Choroid plexus epithelial cell (primary cell): Measurements from ENCODE around the gene ODF2.

Experiments
- DNase-seq: peaks from one replicate; pipeline ENCODE4 v3.0.0-alpha.2; 2010; ENCODE audit warnings: low read depth
- H3K4me3 ChIP-seq: 2 replicates; pipeline ENCODE4 v1.5.1; 2011; ENCODE audit warnings: low read depth, mild to moderate bottlenecking, control low read depth, low read length, moderate library complexity
- TF ChIP-seq, protein P1 (sequence below): conservative IDR thresholded peaks from 2 replicates; pipeline ENCODE4 v1.5.1; 2011; ENCODE audit warnings: low read depth, mild to moderate bottlenecking, control low read depth, inconsistent platforms, low read length, moderate library complexity

Gene ODF2

DNA sequence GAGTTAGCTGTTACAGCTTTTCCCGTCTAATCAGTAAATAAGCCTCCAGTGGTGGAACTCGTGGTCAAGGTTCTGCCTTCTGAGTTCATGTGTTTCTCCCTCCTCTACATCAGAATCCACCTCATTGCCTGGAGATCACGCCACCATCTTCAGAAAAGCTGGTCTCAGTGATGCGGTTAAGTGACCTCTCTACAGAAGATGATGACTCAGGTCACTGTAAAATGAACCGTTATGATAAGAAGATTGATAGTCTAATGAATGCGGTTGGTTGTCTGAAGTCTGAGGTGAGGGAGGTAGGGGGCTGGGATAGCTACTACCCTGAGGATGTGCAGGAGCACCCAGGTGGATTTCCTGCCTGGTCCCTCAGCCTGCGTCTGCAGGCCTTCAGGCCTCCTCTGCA is 13.3 kb downstream of the ODF2 start:
- no peak for DNase-seq
- H3K4me3 ChIP-seq = no peak overlapping the region

GRCh38 chr9:128470560-128470959 is 14.8 kb downstream of the ODF2 start:
- H3K4me3 ChIP-seq = no peak overlapping the region
- TF ChIP-seq, protein P1, sequence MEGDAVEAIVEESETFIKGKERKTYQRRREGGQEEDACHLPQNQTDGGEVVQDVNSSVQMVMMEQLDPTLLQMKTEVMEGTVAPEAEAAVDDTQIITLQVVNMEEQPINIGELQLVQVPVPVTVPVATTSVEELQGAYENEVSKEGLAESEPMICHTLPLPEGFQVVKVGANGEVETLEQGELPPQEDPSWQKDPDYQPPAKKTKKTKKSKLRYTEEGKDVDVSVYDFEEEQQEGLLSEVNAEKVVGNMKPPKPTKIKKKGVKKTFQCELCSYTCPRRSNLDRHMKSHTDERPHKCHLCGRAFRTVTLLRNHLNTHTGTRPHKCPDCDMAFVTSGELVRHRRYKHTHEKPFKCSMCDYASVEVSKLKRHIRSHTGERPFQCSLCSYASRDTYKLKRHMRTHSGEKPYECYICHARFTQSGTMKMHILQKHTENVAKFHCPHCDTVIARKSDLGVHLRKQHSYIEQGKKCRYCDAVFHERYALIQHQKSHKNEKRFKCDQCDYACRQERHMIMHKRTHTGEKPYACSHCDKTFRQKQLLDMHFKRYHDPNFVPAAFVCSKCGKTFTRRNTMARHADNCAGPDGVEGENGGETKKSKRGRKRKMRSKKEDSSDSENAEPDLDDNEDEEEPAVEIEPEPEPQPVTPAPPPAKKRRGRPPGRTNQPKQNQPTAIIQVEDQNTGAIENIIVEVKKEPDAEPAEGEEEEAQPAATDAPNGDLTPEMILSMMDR = no peak
- peak; percentile 61 for DNase-seq

More for the DNA sequence above, 13.3 kb downstream of the ODF2 start:
- TF ChIP-seq, protein P1 = no peak

DNA sequence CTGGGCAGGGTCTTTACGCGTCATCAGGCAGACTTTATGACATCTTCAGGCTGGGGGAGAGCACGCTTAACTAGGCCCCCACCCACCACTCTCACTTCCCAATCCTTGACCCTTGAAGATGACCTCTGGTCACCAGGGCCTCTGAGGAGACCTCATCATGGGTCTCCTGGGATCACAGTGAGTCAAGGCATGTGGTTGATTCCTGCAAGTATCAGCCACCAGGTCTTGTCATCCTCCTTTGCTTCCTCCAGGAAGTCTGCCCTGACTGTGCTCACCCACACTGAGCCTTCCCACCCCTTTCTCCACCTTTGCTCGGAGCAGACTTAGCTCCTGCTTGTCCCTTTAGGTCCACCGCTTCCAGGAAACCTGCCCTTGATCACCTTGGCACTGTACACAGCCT is 17.3 kb downstream of the ODF2 start:
- TF ChIP-seq, protein P1 = no peak
- DNase-seq = no peak

DNA sequence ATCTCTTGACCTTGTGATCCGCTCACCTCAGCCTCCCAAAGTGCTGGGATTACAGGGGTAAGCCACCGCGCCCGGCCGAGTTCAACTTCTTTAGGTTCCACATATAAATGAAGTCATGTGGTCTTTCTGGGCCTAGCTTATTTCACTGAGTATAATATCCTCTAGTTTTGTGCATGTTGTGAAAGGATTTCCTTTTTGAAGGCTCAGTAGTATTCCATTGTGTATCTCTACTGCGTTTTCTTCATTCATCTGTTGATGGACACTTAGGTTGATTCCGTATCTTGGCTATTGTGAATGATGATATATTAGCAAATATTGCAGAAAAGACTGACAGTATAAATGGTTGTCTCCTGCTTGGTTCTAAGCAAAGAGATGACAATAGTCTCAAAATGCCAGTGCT is 20.1 kb downstream of the ODF2 start:
- TF ChIP-seq, protein P1 = no peak
- H3K4me3 ChIP-seq = no peak overlapping the region
- DNase-seq = no peak

More for the DNA sequence above, 17.3 kb downstream of the ODF2 start:
- H3K4me3 ChIP-seq = no peak overlapping the region

DNA sequence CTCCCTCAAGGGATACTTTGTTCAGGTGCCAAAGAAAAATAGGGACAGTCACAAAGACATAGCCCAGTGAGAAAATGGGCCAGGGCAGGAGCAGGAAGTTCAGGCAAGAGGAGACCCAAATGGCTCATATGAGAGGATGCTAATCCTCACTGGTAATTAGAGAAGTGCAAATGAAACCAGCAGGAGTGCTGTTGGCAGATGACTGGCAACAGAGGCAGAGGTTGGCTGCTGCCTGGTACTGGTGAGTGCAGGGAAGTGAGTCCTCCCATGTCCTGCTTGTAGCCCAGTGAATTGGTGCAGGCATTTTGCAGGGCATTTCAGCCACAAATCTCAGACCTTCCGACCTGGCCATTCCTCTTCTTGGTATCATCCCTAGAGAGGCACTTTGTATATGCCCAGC is 23.5 kb downstream of the ODF2 start:
- DNase-seq = no peak
- no peak overlapping the region for H3K4me3 ChIP-seq
- TF ChIP-seq, protein P1 = no peak

- TF ChIP-seq, protein P1 = no peak
- DNase-seq = no peak
- H3K4me3 ChIP-seq = no peak overlapping the region
These were observed 25.8 kb downstream of the ODF2 start for GRCh38 chr9:128481561-128481960.

- H3K4me3 ChIP-seq = no peak overlapping the region
- no peak for DNase-seq
- TF ChIP-seq, protein P1 = no peak
These were observed 26.4 kb downstream of the ODF2 start for GRCh38 chr9:128482186-128482585.
